NB4 (cell line): ENCODE data around the gene CNN2.
A peak's percentile ranks its signal among the peaks of the same experiment; 100 is the strongest.

Experiments used
- DNase-seq: peaks from one replicate; pipeline ENCODE4 v3.0.0; 2010; ENCODE audit warnings: low read depth
- H3K4me3 ChIP-seq: one replicate; pipeline ENCODE4 v1.5.1; 2011; ENCODE audit warnings: mild to moderate bottlenecking, low read depth, low read length, moderate library complexity
- MYC ChIP-seq: IDR thresholded peaks from 2 replicates; pipeline ENCODE4 v1.6.1; 2011; ENCODE audit warnings: low read depth, low read length
- POLR2A ChIP-seq: IDR thresholded peaks from 2 replicates; pipeline ENCODE4 v1.6.1; 2011; ENCODE audit warnings: mild to moderate bottlenecking; ENCODE audit not compliant: insufficient read length; ENCODE audit errors: extremely low read depth
- TF ChIP-seq, protein P1 (sequence below): IDR thresholded peaks from 2 replicates; pipeline ENCODE4 v1.6.1; 2011; ENCODE audit warnings: low read depth, low read length
- TF ChIP-seq, protein P2 (sequence below): IDR thresholded peaks from one replicate; pipeline ENCODE4 v1.5.1; 2012; ENCODE audit warnings: low read depth, low read length

The CNN2 gene

DNA sequence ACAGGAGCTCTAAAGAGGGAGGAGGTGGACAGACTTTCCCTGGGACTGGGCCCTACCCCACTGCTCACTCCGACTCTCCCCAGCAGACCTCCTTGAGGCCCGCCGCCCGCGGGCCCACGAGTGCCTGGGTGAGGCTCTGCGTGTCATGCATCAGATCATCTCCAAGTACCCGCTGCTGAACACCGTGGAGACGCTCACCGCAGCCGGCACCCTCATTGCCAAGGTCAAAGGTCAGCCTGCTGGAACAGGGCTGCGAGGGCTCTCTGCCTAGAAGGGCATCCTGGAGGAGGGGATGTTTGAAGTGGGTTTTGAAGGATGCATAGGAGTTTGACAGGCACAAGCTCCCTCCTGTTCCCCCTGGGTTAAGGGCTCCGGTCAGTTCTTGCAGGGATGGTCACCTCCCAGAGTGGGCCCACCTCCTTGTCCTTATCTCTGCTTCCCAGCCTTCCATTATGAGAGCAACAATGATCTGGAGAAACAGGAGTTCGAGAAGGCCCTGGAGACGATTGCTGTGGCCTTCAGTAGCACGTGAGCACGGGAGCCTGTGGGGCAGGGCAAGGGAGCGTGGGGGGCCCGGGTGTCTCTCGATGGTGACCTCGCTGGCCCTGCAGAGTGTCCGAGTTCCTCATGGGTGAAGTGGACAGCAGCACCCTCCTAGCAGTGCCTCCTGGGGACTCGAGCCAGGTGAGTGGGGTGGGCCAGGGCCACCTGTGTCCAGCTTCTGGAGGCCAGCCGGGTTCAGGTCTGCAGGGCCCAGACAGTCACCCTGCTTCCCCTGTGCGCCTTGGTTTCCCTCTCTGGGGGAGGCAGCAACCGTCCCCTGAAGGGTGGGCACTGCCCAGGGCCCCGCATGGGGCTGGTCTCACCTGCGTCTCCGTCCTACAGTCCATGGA, 46.9 kb downstream of the CNN2 start:
- no peak for DNase-seq
- TF ChIP-seq, protein P1, sequence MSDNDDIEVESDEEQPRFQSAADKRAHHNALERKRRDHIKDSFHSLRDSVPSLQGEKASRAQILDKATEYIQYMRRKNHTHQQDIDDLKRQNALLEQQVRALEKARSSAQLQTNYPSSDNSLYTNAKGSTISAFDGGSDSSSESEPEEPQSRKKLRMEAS: no peak
- TF ChIP-seq, protein P2, sequence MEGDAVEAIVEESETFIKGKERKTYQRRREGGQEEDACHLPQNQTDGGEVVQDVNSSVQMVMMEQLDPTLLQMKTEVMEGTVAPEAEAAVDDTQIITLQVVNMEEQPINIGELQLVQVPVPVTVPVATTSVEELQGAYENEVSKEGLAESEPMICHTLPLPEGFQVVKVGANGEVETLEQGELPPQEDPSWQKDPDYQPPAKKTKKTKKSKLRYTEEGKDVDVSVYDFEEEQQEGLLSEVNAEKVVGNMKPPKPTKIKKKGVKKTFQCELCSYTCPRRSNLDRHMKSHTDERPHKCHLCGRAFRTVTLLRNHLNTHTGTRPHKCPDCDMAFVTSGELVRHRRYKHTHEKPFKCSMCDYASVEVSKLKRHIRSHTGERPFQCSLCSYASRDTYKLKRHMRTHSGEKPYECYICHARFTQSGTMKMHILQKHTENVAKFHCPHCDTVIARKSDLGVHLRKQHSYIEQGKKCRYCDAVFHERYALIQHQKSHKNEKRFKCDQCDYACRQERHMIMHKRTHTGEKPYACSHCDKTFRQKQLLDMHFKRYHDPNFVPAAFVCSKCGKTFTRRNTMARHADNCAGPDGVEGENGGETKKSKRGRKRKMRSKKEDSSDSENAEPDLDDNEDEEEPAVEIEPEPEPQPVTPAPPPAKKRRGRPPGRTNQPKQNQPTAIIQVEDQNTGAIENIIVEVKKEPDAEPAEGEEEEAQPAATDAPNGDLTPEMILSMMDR: no peak
- TF ChIP-seq MYC (no peak), POLR2A (no peak)
- no peak overlapping the region for H3K4me3 ChIP-seq

DNA sequence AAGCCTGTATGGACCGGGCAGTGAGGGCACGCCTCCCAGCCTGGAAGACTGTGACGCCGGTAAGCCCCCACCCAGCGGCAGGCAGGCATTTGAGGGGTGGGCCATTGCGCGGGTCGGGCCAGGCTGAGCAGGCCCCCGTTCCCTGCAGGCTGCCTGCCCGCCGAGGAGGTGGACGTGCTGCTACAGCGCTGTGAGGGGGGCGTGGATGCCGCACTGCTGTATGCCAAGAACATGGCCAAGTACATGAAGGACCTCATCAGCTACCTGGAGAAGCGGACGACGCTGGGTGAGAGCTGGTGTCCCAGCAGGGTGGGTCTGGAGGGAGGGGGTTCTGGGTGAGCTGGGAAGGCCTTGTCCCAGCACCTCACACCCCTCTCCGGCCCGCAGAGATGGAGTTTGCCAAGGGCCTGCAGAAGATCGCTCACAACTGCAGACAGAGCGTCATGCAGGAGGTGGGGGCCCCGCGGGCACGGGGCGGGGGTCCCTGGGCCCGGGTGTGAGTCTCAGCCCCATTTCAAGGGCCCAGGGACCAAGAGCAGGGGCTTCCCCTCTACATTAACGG, 47.6 kb downstream of the CNN2 start:
- TF ChIP-seq POLR2A (no peak), MYC (no peak)
- TF ChIP-seq, protein P1: no peak
- TF ChIP-seq, protein P2: no peak
- DNase-seq: no peak
- no peak overlapping the region for H3K4me3 ChIP-seq

DNA sequence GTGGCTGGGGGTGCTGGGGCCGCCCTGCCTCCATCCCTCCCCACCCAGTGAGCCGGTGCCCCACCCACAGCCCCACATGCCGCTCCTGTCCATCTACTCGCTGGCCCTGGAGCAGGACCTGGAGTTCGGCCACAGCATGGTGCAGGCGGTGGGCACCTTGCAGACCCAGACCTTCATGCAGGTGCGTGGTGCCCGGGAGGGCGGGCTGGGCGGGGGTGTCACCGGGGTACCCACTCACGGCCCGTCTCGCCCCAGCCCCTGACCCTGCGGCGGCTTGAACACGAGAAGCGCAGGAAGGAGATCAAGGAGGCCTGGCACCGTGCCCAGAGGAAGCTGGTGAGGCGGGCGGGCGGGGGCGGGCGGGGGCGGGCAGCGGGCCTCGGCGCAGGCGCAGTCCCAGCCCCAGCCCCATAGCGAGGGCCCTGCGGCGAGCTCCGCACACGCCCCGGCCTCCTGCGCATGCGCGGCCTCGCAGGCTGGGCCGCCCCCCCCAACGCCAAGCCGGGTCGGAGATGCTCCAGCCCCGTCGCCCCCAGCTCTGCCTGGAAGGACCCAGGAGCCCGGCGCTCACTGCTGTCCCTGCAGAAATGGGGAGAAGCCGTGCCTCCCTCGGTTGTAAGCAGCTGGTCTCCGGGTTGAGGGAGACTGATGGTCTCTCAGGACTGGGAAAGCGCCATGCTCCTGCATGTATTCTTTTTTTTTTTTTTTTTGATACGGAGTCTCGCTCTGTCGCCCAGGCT, 48.3 kb downstream of the CNN2 start:
- no peak for DNase-seq
- TF ChIP-seq MYC (no peak), POLR2A (no peak)
- TF ChIP-seq, protein P2: no peak
- no peak overlapping the region for H3K4me3 ChIP-seq

DNA sequence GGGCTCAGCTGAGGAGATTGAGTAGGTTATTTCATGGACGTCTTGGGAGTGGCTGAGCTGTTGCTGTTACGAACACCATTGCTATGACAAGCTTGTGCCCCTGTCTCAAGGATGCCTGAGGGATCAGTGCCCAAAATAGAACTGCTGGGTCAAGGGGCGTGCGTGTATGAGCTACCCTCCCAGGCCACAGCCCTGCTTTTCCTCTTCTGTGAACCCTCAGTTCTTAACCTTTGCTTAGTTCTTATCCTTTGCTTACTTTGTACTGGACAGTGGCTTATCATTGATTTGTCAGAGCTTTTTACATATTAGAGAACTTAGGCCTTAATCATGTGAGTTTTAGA, 49.6 kb downstream of the CNN2 start:
- H3K4me3 ChIP-seq: no peak overlapping the region
- TF ChIP-seq, protein P2: no peak
- TF ChIP-seq, protein P1: no peak
- TF ChIP-seq MYC: no peak
- TF ChIP-seq POLR2A: no peak
- no peak for DNase-seq

DNA sequence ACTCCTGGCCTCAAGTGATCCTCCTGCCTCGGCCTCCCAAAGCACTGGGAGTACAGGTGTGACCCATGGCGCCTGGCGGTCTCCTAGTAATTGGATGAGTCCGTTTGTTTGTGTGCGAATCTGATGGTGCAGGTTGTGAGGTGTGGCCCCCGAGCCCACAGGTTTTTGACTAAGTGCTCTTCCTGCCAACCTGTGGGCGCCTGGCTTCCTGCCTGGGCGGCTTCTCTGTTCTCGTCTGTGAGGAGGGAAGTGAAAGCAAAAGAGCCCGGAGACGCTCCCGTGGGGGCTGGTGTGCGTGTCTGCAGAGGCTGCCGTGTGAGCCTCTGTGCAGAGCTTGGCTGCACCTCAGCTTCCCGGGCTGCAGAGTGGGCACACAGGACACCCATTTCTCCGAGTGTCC, 50.5 kb downstream of the CNN2 start:
- no peak overlapping the region for H3K4me3 ChIP-seq
- peak; percentile 76 for DNase-seq
- no peak for TF ChIP-seq POLR2A
- no peak for TF ChIP-seq MYC

DNA sequence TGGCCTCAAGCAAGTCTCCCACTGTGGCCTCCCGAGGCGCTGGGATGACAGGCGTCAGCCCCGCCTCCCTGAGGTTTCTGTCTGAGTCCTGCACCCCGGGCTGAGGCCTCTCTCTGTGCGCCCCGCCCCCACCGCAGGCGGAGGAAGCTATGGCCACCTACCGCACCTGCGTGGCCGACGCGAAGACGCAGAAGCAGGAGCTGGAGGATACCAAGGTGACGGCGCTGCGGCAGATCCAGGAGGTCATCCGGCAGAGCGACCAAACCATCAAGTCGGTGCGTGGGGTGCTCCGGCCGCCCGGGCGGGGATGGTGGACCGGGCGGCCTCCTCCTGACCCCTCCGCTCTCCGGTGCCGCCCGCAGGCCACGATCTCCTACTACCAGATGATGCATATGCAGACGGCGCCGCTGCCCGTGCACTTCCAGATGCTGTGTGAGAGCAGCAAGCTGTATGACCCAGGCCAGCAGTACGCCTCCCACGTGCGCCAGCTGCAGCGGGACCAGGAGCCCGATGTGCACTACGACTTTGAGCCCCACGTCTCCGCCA, 53.2 kb downstream of the CNN2 start:
- H3K4me3 ChIP-seq: no peak overlapping the region
- TF ChIP-seq, protein P1: no peak
- TF ChIP-seq, protein P2: no peak
- TF ChIP-seq MYC (no peak), POLR2A (no peak)
- no peak for DNase-seq
